ENCODE measurements around the gene ATP5F1D. TPM values are rescaled to one million over a fixed set of nuclear protein-coding genes. Genes with fewer than 3 reads are reported as not detected.

ATP5F1D gene
- total RNA-seq, 2 donors from 2014 or later = 193 to 269 TPM

- no peaks in the 10 kb centered on the region for H3K27me3 ChIP-seq
- no peak for DNase-seq (ENCODE audit: low spot score)
- TF ChIP-seq CTCF (IDR thresholded peaks at IDR 0.05) = no peak
- peaks cover 48% of the 10 kb centered on the region for H3K36me3 ChIP-seq
- H3K4me1 ChIP-seq = peaks cover 0 to 17% of the 10 kb centered on the region in 2 donors
- no peaks in the 10 kb centered on the region for H3K9me3 ChIP-seq
- H3K27ac ChIP-seq = no peak overlapping the region
- no peak overlapping the region for H3K4me3 ChIP-seq
Observed at GRCh38 chr19:1226522-1227303, 14.8 kb upstream of the ATP5F1D start.

- Histone ChIP-seq H3K27ac (no peak overlapping the region), H3K4me3 (no peak overlapping the region), H3K27me3 (no peaks in the 10 kb centered on the region), H3K36me3 (peaks cover 48% of the 10 kb centered on the region), H3K4me1 (peaks cover 0 to 17% of the 10 kb centered on the region in 2 donors), H3K9me3 (no peaks in the 10 kb centered on the region)
- no peak for TF ChIP-seq CTCF (IDR thresholded peaks at IDR 0.05)
- DNase-seq (ENCODE audit: low spot score) = no peak
Observed at GRCh38 chr19:1227304-1228054, 14.1 kb upstream of the ATP5F1D start.

GRCh38 chr19:1228161-1228957, 13.2 kb upstream of the ATP5F1D start:
- Histone ChIP-seq H3K9me3 (no peaks in the 10 kb centered on the region), H3K4me3 (no peak overlapping the region), H3K4me1 (peaks cover 0 to 21% of the 10 kb centered on the region in 2 donors), H3K36me3 (peaks cover 40% of the 10 kb centered on the region), H3K27me3 (no peaks in the 10 kb centered on the region), H3K27ac (no peak overlapping the region)
- no peak for TF ChIP-seq CTCF (IDR thresholded peaks at IDR 0.05)
- no peak for DNase-seq (ENCODE audit: low spot score)

- Histone ChIP-seq H3K4me3 (no peak overlapping the region), H3K4me1 (peaks cover 0 to 22% of the 10 kb centered on the region in 2 donors), H3K27ac (no peak overlapping the region), H3K27me3 (no peaks in the 10 kb centered on the region), H3K36me3 (peaks cover 33% of the 10 kb centered on the region), H3K9me3 (no peaks in the 10 kb centered on the region)
- no peak for TF ChIP-seq CTCF (IDR thresholded peaks at IDR 0.05)
- no peak for DNase-seq (ENCODE audit: low spot score)
Observed at GRCh38 chr19:1229056-1229923, 12.3 kb upstream of the ATP5F1D start.
